Glutamatergic neuron (in vitro differentiated cells): ENCODE measurements around the gene KCNMA1. TPM values are rescaled to one million over a fixed set of nuclear protein-coding genes. Genes with fewer than 3 reads are reported as not detected.

Experiments used
- DNase-seq: peaks from one replicate; pipeline ENCODE4 v3.0.0; 2022
- H3K27ac Mint-ChIP-seq: one replicate; pipeline ENCODE4 v1.8.0; 2020; ENCODE audit warnings: mild to moderate bottlenecking, mixed read lengths, inconsistent platforms; ENCODE audit not compliant: unreplicated experiment
- H3K27me3 Mint-ChIP-seq: one replicate; pipeline ENCODE4 v1.8.0; 2020; ENCODE audit warnings: mild to moderate bottlenecking, moderate library complexity, mixed read lengths, inconsistent platforms; ENCODE audit not compliant: unreplicated experiment
- H3K36me3 Mint-ChIP-seq: one replicate; pipeline ENCODE4 v1.8.0; 2020; ENCODE audit warnings: mild to moderate bottlenecking, mixed read lengths, inconsistent platforms; ENCODE audit not compliant: unreplicated experiment
- H3K4me1 Mint-ChIP-seq: one replicate; pipeline ENCODE4 v1.8.0; 2020; ENCODE audit warnings: mild to moderate bottlenecking, low read depth, mixed read lengths, inconsistent platforms; ENCODE audit not compliant: unreplicated experiment
- H3K4me3 Mint-ChIP-seq: one replicate; pipeline ENCODE4 v1.8.0; 2020; ENCODE audit warnings: mild to moderate bottlenecking, mixed read lengths, inconsistent platforms; ENCODE audit not compliant: unreplicated experiment
- H3K9me3 Mint-ChIP-seq: one replicate; pipeline ENCODE4 v1.8.0; 2020; ENCODE audit warnings: mild to moderate bottlenecking, moderate library complexity, mixed read lengths, inconsistent platforms; ENCODE audit not compliant: unreplicated experiment
- CTCF ChIP-seq: fragments of 200-600 bp; sonication (generic); IDR thresholded peaks from one replicate; pipeline ENCODE4 v1.5.0; 2021; ENCODE audit not compliant: partially characterized antibody, unreplicated experiment
- total RNA-seq: library from RNA; stranded (reverse); fragmentation: NEBNext Ultra II Directional; extraction: Animal tissue kit (Norgen Biotek cat#: 25700); gene quantifications from one replicate; pipeline ENCODE4 v1.2.1, GENCODE V29; 2021; ENCODE audit not compliant: unreplicated experiment

KCNMA1 gene
- total RNA-seq, 1 donor from 2014 or later, result 3.2 TPM

- Mint-ChIP-seq H3K4me3 (no peak overlapping the region), H3K27me3 (peaks cover 2% of the 10 kb centered on the region), H3K4me1 (no peaks in the 10 kb centered on the region), H3K27ac (no peak overlapping the region), H3K36me3 (no peaks in the 10 kb centered on the region), H3K9me3 (no peaks in the 10 kb centered on the region)
- no peak for DNase-seq
- no peak for TF ChIP-seq CTCF
Observed at GRCh38 chr10:76905251-76905650, 732.4 kb downstream of the KCNMA1 start.

- H3K27ac Mint-ChIP-seq, result no peak overlapping the region
- H3K4me3 Mint-ChIP-seq, result no peak overlapping the region
- TF ChIP-seq CTCF, result no peak
- no peaks in the 10 kb centered on the region for H3K4me1 Mint-ChIP-seq
- H3K27me3 Mint-ChIP-seq, result no peaks in the 10 kb centered on the region
- no peaks in the 10 kb centered on the region for H3K36me3 Mint-ChIP-seq
- no peak for DNase-seq
- H3K9me3 Mint-ChIP-seq, result no peaks in the 10 kb centered on the region
Observed at GRCh38 chr10:76903387-76903945, 734.1 kb downstream of the KCNMA1 start.

- TF ChIP-seq CTCF, result no peak
- Mint-ChIP-seq H3K36me3 (no peaks in the 10 kb centered on the region), H3K9me3 (no peaks in the 10 kb centered on the region), H3K27me3 (no peaks in the 10 kb centered on the region), H3K27ac (no peak overlapping the region), H3K4me3 (no peak overlapping the region), H3K4me1 (no peaks in the 10 kb centered on the region)
- peak; percentile 72 for DNase-seq
Observed at GRCh38 chr10:76902949-76903348, 734.7 kb downstream of the KCNMA1 start.

GRCh38 chr10:76901701-76902100 lies 735.9 kb downstream of the KCNMA1 start:
- TF ChIP-seq CTCF, result no peak
- Mint-ChIP-seq H3K27me3 (no peaks in the 10 kb centered on the region), H3K4me1 (no peaks in the 10 kb centered on the region), H3K4me3 (no peak overlapping the region), H3K36me3 (no peaks in the 10 kb centered on the region), H3K27ac (no peak overlapping the region), H3K9me3 (no peaks in the 10 kb centered on the region)
- no peak for DNase-seq

- peaks cover 4% of the 10 kb centered on the region for H3K9me3 Mint-ChIP-seq
- peaks cover 9% of the 10 kb centered on the region for H3K36me3 Mint-ChIP-seq
- H3K4me3 Mint-ChIP-seq, result no peak overlapping the region
- DNase-seq, result no peak
- H3K27me3 Mint-ChIP-seq, result no peaks in the 10 kb centered on the region
- H3K4me1 Mint-ChIP-seq, result no peaks in the 10 kb centered on the region
- H3K27ac Mint-ChIP-seq, result no peak overlapping the region
- no peak for TF ChIP-seq CTCF
Observed at GRCh38 chr10:76899490-76899889, 738.1 kb downstream of the KCNMA1 start.
